Stimulated activated CD8-positive, alpha-beta memory T cell treated with anti-CD3 and anti-CD28 coated beads, Interleukin-7, amount 100 ng/mL, for 4 hours (primary cell): Measurements from ENCODE around the gene NAT8L.

ENCODE experiments used
- DNase-seq, 2 donors: peaks; one replicate each; pipeline ENCODE4 v3.0.0-alpha.2; 2020; ENCODE audit warnings: low read depth in 2 of 2

Gene NAT8L

DNA sequence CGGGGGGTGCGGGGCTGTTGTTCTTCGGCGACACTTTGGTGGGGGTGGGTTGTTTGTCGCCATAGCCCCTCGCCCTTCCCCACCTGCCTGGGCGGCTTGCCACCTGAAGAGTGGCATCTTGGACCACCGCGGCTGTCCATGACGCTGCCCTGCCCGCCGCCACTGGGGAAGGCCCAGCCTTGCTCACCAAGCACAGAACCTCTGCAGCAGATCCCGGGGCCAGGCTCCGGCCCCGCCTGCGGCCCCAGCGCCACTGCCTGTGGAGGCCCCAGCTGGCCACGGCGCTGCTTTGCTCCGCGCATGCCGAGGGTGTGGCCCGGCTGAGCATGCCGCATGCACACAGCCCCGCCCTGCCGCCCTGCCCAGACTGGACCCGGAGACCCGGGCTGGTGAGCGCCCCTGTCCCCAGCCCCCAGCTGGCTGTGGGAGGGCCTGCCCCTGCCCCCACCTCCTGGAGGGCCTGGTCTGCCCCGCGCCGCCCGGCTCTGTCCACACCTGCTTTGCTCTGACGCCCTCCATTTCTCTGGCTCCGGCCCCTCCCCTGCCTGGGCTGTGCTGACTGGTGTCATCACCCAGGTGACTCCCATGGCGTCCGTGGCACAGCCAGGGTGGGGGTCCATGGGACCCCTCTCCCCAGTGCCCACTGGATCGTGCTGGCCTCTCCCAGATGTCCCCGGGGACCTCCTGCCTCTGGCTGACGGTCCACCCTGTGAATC, 5.3 kb downstream of the NAT8L start:
- no peak for DNase-seq

DNA sequence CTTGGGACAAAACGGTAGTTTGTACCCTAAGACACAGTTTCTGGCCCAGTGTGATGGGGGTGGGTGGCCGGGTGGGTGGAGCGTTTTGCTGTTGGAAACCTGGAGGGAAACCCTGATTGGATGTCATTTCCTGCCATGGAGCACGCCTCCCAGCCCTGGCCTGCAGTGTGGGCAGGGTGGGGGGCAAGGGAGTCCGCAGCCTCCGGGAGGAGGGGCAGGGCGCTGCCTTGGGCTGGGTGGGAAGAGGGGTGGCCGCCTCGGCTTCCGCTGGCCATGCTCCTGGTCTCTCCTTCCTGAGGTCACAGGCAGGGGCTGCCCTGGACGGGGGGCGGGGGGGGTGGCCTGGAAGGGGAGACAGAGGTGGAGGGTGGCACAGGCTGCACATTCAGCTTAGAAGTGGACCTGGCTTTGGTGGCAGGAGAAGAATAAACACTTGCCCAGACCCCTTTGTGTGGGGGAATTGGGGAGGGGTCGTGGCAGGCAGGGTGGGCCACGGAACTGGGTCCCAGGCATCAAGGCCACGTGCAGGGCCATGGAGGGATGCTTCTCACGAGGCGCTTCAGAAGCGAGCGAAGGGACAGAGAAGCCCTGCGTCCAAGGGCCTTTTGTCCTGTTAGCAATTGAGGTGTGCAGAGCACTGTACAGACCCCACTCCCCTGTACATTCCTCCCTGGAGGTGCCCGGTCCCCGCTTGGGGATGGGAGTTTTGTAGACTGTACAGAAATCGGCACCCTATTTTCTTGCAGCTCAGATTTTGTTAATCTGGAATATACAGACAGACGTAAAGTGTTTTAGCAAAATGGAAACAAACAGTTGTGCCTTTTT, 6.2 kb downstream of the NAT8L start:
- DNase-seq = no peak

DNA sequence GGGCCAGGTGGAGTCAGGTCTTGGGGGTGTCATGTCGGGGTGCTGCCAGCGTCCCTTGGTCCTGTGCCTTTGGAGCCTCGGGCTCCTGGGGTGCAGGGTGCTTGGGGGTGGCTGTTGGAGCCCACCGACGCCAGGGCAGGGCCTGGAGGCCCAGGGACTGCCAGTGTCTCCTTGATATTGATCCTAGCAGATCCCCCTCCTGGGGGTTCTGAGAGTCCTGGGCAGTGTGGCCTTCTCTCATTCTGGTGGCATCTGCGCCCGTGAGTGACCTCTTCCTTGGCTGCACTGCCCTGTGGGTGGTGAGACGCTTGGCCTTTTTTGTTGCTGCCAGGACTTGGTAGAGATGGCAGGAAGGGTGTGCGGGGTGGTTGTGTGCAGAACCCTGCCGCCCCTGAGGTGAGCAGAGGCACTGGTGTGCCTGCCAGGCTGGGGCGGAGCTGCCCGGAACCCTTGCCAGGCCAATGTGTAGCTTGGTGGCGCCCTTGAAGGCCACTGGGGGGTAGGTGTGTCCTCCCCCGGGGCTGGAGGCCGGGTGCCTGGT, 7.0 kb downstream of the NAT8L start:
- no peak for DNase-seq

DNA sequence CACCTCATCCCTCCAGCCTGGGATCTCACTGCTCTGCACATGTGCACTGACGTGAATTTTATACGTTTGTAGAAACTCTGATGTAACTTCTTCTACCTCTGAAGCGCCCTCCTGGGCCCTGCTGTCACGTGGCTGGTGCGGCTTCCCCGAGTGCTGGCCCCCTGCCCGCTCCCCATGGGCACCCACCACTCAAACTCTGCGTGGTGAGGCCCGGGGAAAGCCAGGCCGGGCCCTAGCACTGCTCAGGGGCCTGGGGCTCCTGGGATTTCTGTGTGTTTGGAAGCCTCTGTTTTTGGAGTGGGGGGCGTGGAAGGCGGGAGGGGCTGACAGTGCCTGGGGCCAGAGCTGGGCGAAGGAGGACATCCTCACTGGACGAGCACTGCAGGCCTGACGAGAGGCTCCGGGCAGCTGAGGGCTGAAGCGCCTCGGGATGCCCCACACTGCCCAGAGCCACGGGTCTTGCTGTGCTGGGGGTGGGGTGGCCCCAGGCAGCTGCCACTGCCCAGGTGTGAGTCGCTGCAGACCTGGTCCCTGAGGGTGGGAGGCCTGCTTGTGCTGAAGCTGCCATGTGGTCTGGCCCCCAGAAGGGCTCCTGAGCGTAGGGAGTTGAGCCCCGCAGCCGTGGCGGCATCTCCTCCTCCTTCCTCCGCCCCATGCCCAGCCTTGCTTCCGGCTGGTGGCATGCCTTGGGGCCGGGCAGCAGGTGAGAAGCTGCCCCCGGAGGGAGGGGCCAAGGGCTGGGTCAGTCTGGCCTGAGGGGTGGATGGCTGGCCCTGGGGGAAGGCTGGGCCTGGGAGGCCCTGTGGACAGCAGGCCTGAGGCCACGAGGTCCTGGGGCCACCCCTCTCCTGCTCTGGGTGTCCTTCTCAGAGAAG, 7.7 kb downstream of the NAT8L start:
- DNase-seq = no peak

DNA sequence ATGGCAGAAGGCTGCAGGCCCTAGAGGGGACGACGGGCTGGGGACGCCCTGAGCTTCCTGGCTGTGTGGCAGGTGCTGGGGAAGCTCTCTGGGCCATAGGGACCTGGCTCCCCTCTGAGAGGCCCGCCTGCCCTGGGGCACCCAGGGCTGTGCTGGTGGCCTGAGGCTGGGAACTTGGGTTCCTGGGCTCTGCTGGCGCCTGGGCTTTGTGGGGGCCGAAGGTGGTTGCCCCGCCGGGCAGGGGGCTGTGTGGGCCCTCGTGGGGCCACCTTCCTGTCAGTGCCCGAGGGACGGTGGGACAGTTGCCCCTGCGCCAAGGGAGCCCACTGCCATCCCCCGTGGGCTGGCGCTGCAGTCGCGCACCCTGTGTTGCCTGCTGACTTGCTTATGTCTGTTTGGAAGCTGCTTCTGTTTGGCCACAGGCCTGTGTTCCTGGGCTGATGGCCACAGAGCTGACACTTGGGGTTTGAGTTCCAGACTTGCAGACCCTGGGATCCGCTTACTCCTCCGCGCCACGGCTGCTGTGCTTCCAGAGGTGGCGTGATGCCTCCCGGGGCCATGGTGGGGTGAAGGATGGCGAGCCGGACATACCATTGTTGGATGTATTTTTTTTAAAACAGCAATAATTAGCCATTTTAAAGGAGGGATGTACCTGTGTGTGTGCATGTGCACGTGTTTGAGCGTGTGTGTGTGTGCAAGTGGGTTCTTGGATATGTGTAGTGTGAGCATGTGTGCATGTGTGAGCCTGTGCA, 8.5 kb downstream of the NAT8L start:
- DNase-seq = no peak

DNA sequence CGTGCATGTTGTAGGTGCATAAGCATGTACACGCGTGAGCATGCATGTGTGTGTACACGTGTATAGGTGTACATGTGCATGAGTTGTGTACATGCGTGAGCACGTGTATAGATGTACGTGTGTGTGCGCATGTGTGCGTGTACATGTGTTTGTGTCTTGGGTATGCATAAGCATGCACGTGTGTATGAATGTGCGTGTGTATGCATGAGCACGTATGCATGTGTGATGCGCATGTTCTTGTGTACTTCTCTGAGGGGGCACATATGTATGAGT, 9.0 kb downstream of the NAT8L start:
- no peak for DNase-seq

DNA sequence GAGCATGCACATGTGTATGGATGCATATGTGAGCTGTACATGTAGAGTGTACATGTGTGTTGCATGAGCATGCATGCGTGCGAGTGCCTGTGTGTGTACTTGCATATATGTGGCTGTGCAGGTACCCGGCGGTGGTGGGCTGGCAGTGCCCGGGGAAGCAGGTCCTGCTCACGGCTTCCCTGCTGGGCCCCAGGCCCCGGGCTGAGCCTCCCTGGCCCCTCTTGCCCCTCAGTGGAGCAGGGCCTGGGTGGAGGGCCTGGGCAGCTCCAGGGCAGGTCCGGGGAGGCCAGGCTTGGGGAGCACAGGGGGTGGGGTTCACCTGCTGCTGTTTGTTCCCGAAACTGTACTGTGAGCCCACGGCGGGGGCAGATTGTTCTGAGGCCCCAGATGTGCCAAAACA, 9.4 kb downstream of the NAT8L start:
- DNase-seq = no peak

DNA sequence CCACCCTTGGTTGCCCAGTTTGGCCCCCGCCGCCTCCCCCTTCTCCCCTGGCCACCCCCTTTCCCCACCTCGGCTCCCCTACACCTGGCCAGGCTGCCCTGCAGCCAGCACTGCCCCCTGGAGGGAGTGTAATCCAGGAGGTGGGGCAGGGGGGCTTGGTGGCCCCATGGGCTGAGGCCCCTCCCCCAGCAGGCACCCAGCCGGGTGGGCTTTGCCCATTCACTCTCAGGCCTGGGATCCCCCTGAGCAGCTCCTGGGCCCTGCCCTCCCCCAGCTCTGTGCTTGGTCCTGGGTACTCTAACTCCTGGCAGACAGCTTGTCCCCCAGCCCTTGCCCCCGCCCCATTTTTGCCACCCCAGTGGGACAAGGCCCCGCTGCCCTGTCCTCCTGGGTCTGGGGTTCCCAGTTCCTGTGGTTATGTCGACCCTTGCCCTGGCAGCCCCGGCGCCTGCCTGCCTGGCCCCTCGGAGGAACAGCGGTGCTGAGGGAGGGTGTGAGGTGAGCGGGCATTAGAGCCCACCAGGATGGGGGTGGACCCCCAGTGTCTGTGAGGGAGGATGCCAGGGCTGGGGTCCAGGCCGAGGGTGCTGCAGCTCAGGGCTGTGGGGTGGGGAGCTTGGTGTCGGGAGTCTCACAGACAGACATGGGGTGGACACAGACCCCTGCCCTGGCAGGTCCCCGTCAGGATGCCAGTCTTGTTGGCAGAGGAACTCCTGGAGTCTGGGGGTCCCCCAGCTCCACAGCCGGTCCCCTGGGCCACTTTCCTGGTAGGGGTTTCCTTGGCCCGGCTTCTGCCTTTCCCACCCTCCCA, 10.2 kb downstream of the NAT8L start:
- DNase-seq = no peak

DNA sequence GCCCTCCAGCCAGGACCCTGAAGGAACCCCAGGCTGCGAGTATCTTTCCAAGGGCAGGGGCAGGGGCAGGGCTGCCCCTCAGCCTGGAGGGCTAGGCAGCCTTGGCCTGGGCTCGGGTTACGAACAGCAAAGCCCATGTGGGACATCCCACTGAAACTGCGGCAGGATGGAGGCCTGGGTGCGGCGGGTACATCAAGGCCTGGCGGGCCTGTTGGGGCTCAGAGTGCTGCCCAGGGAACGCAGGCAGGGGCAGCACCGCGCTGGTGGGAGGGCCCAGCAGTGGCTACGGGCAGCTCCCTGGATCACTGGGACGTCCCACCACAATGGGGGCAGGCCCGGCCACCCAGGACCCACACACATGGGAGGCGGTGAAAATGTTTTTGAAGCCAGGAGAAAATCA, 10.9 kb downstream of the NAT8L start:
- no peak for DNase-seq

DNA sequence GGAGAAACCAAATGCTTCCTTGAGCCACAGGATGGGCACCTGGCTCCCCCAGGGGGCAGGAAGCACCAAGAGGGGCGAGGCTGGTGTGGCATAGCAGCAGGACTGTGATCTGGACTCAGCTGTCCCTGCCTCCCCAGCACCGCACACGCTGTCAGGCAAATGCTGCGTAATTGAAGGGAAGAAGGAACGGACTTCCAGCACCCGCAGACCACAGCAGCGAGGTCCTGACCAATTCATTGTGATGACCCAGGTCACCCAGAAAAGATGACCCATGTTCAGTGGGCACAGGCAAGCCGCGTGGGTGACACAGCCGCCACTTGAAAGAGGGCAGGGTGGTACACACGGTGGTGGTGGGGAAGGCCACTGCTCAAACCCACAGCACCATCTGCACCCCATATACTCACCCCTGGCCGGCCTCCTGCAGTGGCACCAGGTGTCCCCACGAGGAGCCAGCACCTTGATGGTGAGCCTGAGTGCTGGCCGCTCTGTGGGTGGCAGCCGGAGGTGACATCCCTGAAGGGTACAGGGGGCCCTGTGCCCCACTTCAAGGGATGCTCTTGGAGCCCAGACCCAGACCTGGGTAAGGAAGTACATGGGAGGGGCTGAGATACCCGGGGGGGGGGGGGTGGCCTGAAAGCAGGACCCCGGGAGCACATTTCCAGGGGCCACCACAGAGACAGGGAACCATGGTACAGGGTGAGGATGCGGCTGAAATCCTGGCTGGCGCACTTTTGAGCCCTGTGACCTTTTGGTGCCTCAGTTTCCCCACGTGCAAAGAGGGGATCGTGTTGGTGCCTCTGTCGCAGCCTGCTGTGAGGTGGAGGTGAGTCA, 11.5 kb downstream of the NAT8L start:
- no peak for DNase-seq

DNA sequence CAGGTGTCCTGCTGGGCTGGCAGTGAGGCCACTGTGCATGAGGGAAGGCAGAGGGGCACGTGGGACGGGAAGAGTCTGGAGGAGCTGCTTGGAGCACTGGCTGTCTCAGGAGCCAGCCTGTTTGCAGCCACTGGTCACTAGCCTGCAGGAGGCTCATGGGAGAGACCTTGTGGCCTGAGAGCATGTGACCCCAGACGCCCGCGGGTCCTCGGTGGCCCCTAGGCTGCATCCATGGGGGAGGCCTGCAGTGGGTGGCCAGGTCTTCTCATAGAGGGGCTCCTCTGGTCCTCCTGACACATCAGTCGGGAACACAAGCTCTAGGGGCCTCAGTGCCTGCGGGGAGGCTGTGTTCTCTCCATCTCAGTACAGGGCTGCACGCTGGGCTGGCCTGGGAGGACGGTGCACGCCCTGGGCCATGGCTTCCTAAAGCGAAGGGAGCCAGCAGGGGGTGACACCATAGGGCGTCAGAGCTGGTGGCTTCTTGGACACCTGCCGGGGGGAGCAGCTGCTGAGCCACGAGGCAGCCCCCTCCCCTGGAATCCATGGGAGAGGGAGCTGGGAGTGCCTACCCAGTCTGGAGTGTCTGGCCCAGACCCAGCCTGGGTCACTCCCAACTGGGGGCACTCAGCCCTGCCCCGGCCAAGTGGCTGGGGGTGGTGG, 12.3 kb downstream of the NAT8L start:
- DNase-seq = no peak

DNA sequence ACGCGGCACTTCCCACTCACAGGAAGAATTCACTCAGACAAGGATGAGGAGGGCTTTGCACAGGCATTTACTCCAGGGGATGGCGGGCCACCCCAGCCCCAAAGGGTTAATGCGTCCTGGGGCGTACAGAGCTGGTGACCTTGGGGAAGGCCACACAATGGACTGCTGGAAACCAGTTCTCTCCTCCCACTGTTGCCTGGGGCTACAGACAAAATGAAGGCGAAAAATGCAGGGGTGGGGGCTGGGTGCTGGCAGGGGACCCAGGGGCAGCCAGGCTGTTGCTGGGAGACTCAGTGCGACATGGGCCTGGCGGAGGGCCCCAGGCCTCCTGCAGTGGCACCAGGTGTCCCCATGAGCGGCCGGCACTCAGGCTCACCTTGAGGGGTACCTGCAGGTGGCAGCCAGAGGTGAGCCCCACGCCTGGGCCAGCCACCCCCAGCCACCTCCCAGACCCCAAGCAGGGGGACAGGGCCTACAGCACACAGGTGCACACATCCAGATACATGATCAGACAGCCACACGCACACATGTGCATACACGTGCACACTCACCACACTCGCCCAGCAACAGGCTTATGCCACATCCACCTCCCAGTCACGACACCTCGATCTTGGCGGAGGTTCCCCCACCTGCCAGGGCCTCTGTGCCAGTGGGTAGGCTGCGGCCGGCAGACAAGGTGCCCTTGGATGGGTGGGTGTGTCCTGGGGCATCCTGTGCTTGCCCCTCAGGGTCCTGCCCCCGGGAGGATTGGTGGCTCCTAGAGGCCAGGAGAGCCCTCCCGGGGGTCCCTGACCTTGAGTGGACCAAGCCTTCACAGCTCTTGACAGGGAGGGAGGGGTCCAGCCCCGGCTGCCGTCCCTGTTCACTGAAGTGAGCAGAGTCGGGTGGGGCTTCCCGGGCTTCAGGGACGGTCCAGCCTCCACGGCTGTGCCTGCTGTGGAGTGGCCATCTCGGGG, 13.1 kb downstream of the NAT8L start:
- no peak for DNase-seq

DNA sequence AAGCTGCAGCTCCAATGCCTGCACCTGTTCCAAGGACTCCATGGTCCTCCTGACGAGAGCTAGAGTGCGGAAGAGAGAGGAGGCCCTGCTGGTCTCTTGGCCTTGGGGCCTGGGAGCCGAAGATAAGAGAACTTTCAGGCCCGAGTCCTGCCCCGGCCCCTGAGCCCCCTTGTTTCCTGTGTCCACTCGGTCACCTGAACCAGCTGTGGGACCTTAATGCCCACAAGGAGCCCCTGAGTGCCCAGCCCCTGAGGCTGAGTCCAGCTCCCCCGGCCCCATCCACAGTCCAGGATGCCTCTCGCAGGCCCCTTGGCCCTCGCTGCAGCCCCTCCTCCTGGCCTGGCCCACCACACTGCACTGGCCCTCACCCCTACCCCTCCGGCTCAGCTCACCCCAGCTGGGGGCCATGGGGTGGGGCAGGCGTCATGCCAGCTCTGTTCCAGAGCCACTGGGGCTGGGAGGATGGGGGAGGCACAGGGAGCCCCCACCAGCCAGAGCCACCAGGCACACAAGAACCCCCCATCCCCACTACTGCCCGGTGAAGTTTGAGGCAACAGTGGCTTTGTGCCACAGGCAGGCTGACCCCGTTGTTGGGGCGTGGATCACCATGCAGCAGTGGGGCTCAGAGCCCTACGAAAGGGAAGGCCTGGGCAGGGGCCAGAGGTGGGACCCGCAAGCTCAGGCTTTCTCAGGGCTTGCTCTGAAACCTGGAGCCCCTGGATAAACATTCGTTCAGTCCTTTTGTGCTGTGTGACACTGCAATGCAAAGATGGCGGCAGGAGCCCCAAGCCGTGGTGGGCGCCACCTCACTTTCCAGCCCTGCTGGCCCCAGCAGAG, 14.1 kb downstream of the NAT8L start:
- DNase-seq = no peak

DNA sequence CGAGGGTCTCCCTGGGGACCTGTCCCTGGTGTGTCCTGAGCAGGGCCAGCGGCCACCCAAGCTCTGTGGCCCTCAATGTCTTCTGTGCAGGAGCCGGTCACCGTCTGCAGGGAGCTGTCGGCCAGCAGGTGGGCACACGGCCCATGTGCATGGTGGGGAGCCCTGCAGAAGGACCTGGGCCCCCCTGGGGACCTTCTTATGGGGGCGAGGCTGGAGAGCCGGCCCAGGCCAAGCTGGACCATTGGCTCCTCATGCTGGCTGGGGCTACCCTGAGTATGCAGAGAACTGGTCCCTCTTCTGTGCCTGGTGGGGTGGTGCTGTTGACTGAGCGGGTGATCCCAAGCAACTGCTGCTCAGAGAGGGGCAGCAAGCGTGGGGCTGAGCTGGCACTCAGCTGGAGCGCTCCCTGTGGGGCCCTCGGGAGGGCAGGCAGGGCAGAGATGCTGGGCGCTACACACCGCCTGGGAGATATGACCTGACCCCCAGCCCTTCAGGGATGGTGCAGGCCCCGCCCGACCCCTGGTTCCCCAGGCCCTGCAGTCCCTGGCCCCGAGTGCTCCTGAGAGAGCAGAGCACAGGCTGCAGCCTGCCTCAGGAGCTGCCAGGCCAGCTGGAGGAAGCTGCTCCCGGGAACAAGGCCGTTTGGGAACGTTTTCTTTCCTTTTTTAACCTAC, 14.8 kb downstream of the NAT8L start:
- DNase-seq = no peak

DNA sequence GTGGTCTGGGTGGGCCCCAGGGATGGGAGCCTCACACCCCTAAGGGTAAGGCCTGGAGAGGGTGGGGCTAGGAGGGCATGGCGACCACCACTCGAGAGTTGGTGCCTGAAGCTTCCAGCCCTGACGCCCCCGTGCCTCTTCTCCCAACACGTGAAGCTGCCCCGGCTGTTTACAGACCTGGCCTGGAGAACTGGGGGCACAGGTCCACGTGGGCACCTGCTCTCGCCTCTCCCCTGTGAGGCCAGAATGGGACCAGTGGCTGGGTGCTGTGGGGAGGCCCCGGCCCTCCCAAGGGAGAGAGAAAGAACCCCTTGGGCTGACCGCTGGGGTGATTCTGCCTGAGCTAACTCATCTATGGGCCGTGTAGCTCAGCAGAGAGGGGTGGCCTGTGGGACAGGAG, 15.5 kb downstream of the NAT8L start:
- DNase-seq = no peak

DNA sequence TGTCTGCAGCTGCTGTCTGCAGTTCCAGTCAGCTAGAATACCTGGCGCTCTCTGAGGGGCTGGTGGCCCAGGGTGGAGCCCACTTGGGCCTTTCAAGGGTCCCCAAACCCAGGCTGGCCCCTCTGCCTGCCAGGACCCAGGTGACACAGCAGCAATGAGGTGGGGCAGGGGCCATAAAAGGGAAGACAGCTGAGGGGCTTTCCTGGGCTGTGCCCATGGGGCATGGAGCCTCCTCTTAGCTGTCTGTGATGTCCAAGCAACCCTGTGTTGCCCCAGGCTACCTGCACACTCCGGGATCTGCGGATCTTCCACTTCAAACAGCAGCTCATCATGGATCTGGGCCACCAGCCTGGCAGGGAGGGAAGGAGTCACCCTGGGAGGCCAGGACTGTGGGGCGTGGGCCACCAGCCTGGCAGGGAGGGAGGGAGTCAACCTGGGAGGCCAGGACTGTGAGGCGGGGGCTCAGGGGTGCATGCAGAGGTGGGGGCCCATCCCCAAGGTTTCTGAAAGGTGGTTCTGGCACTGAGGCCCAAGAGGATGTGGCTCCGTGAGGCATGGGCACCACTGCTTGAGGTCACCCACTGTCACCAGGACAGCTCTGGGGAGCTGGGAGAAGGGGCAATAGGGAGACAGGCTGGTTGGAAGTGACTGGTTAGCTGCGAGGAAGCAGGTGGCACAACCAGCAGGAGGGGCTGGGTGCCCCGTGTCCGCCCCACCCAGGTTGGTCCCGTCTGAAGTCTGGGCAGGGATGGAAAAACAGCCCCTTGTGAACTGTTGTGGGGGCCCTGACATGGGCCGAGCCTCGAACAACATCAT, 16.3 kb downstream of the NAT8L start:
- DNase-seq = no peak
